Measurements from ENCODE around the gene REPS2. TPM values are rescaled to one million over a fixed set of nuclear protein-coding genes. Genes with fewer than 3 reads are reported as not detected.
A peak's percentile ranks its signal among the peaks of the same experiment; 100 is the strongest.

Gene REPS2
- total RNA-seq, 1 experiment from 2014 or later: 1.4 TPM

DNA sequence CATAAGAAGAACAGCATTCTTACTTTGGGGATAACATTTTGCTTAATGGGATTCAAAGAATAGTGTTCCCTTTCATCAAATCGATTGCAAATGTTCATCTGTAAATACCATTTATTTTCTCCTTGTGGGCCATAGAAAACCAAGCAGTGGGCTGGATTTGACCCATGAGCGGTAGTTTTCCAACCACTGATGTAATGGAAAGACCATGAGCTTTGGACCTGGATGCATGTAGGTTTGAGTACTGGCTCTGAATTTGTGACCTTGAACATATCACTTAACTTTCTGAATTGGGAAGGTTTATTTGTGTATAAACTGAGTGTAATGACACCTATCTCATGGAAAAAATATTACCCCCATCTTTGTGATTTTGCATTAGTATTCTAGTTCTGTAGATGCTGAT, 54.3 kb downstream of the REPS2 start:
- DNase-seq (ENCODE audit: low spot score): no peak

- DNase-seq (ENCODE audit: low spot score): no peak
Observed at GRCh38 chrX:17005712-17006368, 59.4 kb downstream of the REPS2 start.

GRCh38 chrX:17007134-17007768, 60.8 kb downstream of the REPS2 start:
- peak; percentile 36 for DNase-seq (ENCODE audit: low spot score)

- no peak for DNase-seq (ENCODE audit: low spot score)
Observed at GRCh38 chrX:17009856-17010625, 63.6 kb downstream of the REPS2 start.

- DNase-seq (ENCODE audit: low spot score): no peak
Observed at GRCh38 chrX:17012465-17012864, 66.0 kb downstream of the REPS2 start.

DNA sequence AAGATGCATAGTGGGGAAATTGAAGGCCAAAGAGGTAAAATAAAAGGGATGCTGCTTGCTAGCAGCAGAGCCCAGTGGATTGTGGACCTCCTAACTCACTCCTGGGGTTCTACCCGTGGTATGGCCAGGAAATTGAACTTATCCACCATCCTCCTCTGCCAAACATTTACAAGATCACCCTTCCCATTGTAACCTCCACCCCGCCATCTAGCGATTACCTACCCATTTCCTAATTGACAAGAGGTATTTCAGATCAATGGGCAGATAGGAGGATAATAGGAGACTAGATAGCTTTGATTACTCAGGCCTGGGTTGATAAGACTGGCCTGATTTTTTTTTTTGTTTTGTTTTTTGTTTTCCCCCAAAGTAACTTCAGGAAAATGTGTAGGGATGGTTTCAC, 67.8 kb downstream of the REPS2 start:
- no peak for DNase-seq (ENCODE audit: low spot score)

DNA sequence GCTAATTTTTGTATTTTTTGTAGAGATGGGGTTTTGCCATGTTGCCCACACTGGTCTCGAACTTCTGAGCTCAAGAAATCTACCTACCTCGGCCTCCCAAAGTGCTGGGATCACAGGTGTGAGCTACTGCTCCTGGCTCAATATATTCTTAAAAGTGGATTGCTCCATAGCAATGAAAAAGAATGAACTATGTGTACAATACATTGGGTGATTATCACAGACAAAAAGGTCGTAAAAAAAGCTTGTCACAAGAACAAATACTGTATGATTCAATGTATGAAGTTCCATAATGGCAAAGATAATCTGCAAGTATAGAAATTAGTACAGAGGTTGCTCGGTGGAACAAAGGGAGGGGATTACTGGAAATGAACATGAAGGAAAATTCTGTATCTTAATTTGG, 70.7 kb downstream of the REPS2 start:
- no peak for DNase-seq (ENCODE audit: low spot score)

- DNase-seq (ENCODE audit: low spot score): no peak
Observed at GRCh38 chrX:17020356-17020755, 73.9 kb downstream of the REPS2 start.

DNA sequence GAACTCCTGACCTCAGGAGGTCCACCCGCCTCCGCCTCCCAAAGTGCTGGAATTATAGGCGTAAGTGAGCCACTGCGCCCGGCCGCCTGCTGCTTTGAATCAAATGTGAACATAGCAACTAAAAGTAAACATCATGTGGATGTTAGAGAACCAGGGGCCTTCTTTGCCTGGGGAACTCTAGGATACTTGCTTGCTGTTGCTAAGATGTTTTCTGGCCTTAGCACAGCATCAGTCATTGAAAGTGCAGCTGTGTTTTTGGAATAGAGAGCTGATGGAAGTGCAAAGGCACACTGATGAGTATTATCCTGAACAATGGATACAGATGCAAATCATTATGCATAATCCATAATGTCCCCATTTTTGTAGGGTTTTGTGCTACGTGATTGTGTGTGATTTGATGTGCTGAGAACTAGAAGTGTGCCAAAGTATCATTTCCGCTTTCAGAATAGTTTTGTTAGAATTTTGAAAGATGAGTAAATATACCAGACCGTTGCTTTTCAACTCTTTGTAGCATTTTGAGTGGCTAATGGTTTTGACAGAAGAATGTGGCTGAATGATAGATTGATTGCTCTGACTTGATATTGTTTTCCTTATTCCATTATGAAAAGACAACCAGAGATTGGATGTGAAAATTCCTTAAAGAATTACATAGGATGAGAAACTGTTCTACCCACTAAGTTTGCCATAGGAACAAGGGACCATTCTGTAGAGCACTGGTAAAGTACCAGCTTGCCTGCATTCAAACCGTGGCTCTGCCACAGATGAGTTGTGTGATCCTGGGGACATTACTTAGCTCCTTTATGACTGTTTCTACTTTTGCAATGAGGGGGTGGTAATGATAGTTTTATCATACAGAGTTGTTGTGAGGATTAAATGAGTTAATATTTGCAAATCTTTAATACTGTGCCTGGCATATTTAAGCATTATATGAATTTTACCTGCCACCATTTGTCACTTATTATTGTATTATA, 74.7 kb downstream of the REPS2 start:
- DNase-seq (ENCODE audit: low spot score): no peak

- peak; percentile 24 for DNase-seq (ENCODE audit: low spot score)
Observed at GRCh38 chrX:17021851-17022604, 75.6 kb downstream of the REPS2 start.

DNA sequence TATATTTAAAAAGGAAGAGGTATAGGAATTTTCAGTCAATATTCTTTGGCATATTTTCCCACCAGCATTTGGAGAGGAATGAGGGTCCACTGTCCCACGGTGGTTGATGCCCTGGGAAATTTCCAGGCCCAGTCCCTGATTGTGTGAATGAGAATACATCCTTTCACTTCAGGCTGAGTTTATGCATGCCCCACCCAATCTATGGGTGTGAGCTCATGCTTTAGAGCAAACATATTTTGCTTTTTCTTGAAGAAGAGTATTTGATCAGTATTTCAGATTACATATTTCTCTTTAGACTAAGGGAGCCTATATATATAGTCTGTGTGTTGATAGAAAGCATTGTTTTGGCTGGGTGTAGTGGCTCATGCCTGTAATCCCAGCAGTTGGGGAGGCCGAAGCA, 77.2 kb downstream of the REPS2 start:
- no peak for DNase-seq (ENCODE audit: low spot score)

GRCh38 chrX:17024886-17025285, 78.4 kb downstream of the REPS2 start:
- no peak for DNase-seq (ENCODE audit: low spot score)

- no peak for DNase-seq (ENCODE audit: low spot score)
Observed at GRCh38 chrX:17025621-17026302, 79.3 kb downstream of the REPS2 start.

GRCh38 chrX:17027931-17028330, 81.5 kb downstream of the REPS2 start:
- DNase-seq (ENCODE audit: low spot score): no peak

DNA sequence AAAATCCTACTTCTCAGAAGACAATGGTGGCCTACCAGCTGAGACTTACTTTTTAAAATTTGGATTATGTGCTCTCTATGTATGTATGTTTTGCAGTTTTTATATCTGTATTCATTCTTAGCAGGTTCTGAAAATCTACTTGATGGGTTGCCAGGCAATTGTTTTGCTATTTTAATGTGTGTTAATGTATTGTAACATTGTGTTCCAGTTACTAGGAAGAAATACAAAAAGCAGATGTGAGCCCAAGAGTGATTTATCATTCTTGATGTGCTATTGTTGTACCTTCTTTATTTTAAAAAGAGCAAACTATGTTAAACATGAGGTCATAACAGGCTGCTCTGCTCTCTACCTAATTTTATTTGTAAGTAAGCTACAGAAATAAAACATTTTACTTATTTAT, 81.9 kb downstream of the REPS2 start:
- DNase-seq (ENCODE audit: low spot score): no peak

- DNase-seq (ENCODE audit: low spot score): no peak
Observed at GRCh38 chrX:17030092-17030491, 83.6 kb downstream of the REPS2 start.

- no peak for DNase-seq (ENCODE audit: low spot score)
Observed at GRCh38 chrX:17030580-17031270, 84.3 kb downstream of the REPS2 start.

DNA sequence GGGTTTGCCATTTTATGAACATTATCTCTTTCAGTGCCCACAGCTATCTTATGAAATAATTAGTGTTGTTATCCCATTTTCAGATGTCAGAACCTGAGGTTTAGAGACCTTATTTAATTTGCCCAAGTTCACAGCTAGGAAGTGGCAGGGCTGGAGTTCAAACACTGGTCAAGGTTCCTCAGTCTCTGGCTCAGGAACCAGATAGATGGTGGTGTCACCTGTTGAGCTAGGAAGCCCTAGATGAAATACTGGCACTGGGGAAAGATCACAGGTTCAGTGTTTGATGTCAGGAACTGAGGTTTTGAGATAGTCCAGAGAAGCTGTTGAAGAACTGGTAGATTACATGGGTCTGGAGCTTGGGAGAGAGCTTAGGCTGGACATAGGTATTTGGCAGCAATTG, 85.4 kb downstream of the REPS2 start:
- no peak for DNase-seq (ENCODE audit: low spot score)

- DNase-seq (ENCODE audit: low spot score): peak; percentile 93
Observed at GRCh38 chrX:17032351-17032750, 85.9 kb downstream of the REPS2 start.

DNA sequence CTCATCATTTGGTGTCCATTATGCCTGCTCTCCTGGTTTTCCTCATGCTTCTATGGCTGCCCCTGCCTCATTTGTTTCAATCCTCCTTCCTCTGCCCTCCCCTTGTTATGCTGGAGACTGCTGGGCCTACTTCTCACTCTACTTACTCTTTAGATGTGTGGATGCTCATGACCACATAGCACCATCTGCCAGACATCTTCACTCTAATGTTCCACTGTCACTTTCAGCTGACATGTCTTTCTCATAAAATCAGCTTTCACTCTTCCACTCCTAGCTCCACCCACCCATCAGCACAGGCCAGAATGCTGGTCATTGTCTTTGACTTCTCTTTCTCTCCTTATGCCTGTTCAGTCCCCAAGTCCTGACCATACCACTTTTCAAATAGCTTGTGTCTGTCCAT, 86.8 kb downstream of the REPS2 start:
- DNase-seq (ENCODE audit: low spot score): no peak

Data from A172 (cell line).